Urinary bladder (tissue), 4 donors: ENCODE results near the gene ENO3. TPM values are rescaled to one million over a fixed set of nuclear protein-coding genes. Genes with fewer than 3 reads are reported as not detected.

Source experiments
- DNase-seq: peaks from one replicate; pipeline ENCODE4 v3.0.0-alpha.2; 2015; ENCODE audit errors: extremely low spot score
- H3K27ac ChIP-seq: one replicate; pipeline ENCODE4 v1.5.1; 2013; ENCODE audit warnings: low read depth, mild to moderate bottlenecking, moderate library complexity
- H3K36me3 ChIP-seq: one replicate; pipeline ENCODE4 v1.6.1; 2013; ENCODE audit warnings: mild to moderate bottlenecking, moderate library complexity; ENCODE audit not compliant: insufficient read depth
- H3K4me1 ChIP-seq: one replicate; pipeline ENCODE4 v1.6.1; 2013; ENCODE audit warnings: mild to moderate bottlenecking, moderate library complexity; ENCODE audit not compliant: insufficient read depth
- H3K4me3 ChIP-seq: one replicate; pipeline ENCODE4 v1.5.1; 2013; ENCODE audit warnings: low read depth, low read length
- WGBS: extraction: QIAGEN DNeasy Blood & Tissue Kit; methylation state at CpG from one replicate; pipeline ENCODE4 v1.1.7; 2013; 5-methylcytosine and 5-hydroxymethylcytosine counted together
- polyA plus RNA-seq: library from polyadenylated mRNA; stranded (reverse); fragments of 200-250 nt; gene quantifications from one replicate; pipeline ENCODE4 v1.2.3, GENCODE V29; 2013
- total RNA-seq: library from RNA; depleted of rRNA; stranded (reverse); fragments of >200 nt; gene quantifications from one replicate; pipeline ENCODE4 v1.2.3, GENCODE V29; 2014
- donor health status: healthy with polysubstance abuse.
- donor health status: healthy.

The ENO3 gene
- total and polyA plus RNA-seq, 2 donors: 6.3 to 31.5 TPM

DNA sequence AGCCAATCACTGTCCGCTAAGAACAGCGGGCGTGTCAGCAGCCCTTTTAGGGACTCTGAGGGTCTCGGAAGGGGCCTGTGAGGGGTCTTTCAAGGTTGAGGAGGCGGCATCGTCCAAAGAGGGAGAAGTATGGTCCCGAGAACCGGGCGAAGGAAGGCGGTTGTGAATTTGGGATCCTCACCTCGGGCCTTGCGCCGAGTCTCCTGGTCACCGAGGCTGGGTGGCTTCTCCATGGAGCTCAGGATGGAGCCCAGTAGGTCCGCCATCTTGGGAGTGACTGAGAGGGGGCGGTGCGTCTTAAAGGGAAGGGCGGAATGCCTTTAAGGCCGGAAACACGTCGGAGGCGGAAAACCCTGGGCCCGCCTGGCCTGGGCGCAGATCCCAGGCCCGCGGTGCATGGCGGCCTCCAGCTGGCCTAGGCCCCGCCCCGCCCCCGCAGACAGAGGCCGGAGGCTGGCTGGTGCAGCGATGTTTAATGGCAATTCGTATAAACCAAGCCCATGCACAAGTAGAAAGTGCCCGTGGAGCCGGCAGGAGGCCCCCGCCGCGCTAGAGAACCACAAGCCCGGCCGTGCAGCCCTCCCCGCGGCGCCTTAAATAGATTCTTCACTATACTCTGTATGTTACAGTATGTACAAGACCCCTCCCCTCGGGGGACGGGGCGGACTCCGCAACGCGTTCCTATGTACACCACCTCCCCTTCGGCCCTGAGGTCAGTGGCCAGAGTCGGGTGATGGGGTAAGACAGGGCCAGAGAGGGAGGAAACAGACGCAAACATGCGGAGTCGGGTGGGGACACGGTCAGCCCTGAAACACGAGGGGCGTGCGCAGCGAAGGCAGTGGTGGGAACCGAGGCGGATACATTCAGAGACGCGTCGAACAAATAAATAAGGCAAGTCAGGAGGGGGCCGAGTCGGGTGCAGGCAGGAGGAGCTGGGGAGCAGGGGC lies 16.9 kb downstream of the ENO3 start, which contains the start of gene SPAG7:
SPAG7 (minus strand) TSS at position 279 of the 947 bp plus-strand sequence; CDS start at position 266, 13 bp downstream.
- DNase-seq: peak; percentile 93
- Histone ChIP-seq H3K4me1 (no peaks in the 10 kb centered on the region), H3K4me3 (peak within 1 kb of the TSS; percentile 50), H3K27ac (peak within 1 kb of the TSS; percentile 88), H3K36me3 (no peaks in the 10 kb centered on the region)
- WGBS: under 1% methylated on average over 66 of the region's 66 CpGs

DNA sequence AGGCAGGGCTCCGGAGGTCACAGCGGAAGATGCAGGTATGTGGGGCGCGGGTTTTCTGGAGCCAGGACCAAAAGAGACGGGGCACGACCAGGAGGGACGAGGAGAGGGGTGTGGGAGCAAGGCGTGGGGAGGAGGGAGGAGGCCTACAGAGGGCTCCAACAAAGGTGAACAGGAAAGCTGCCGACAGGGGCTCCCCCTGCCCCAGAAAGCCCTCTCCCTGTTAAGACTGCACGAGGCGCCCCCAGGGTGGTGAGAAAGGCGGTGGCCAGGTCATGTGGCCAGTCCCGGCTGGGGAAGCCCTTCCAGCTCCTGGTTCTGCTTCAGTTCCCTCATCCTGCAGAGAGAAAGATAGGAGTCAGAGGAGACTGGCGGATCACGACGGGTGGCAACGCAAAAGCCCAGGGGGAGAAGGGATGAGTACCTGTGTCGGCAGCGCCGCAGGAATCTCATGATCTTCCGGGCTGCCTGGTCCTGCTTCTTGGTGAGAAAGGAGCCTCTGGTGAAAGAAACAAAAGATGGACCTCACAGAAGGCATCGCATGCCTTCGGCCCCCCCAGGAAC lies 17.6 kb downstream of the ENO3 start:
- peak overlapping the region; percentile 43 for H3K4me3 ChIP-seq
- H3K36me3 ChIP-seq: no peaks in the 10 kb centered on the region
- no peaks in the 10 kb centered on the region for H3K4me1 ChIP-seq
- WGBS: 24% methylated on average over 23 of the region's 23 CpGs
- no peak for DNase-seq
- H3K27ac ChIP-seq: peak overlapping the region; percentile 64

DNA sequence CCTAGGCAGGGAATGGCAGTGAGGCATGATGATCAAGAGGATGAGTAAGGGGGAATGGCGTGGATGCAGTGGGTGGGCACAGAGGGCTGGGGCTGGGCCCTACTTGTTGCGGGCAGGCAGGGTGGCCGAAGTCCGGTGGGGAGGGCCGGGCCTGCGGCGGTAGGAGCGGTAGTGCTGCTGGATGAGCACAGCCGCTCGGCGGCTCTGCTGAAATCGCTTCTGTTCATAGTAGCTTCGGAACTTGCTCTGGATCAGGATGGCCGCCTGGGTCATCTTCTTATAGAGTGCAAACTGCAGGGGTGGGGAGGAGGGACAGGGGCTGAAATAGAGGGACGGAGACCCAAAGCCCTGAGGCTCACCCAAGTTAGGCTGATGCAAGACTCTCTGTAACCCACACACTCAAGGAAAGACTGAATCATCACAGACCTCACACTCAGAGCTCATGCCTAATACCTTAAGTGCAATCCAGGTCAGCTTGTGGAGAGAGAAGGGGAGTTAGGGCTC lies 18.2 kb downstream of the ENO3 start:
- H3K4me3 ChIP-seq: no peak overlapping the region
- H3K27ac ChIP-seq: peak overlapping the region; percentile 64
- 51% methylated on average over 15 of the region's 15 CpGs for WGBS
- H3K4me1 ChIP-seq: no peaks in the 10 kb centered on the region
- H3K36me3 ChIP-seq: no peaks in the 10 kb centered on the region
- DNase-seq: no peak

DNA sequence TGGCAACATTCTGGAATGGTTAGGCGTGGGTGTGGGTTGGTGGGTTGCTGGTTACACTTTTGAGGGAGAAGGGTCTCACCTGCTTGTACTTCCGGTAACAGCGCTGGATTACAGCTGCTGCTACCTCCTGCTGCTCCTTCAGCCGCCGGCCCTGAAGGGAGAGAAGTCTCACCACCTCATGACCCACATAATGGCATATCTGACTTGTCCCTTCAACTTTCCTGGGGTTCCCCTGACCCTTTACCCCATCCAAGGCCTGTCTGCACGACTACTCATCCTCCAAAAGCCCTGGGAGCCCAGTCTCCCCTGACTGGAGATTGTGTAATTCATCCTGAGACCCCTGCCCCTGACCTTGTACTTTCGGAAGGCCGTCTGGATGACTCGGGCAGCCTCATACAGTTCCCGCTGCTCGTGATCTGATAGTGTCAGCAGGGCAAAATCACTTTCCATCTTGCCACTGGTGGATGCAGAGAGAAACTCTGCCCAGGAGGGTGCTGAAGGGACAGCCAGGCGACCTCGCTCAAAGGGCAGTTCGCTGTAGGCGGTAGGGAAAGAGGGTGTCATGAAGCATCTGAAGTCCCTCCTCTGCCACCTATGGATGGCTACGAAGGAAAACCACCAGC lies 18.7 kb downstream of the ENO3 start:
- 80% methylated on average over 16 of the region's 16 CpGs for WGBS
- H3K27ac ChIP-seq: no peak overlapping the region

DNA sequence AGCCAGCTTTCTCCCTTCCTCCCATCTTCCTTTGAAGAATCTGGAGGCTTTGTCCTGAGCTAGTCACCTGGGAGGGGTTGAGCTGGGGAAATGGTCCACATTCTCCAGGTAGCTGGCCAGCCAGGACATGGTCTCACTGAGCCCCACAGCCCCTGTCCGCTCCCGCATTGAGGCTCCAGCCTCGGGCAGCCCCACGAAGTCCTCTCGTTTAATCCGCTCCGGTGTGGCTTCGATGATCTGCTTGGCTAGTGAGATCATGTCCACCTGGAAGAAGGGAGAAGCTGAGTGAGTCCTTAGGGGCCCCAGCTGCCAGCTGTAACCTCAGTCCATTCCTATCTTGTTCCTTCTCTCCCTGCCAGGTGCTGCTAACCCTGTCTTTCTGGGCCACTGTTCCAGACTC lies 19.4 kb downstream of the ENO3 start:
- Histone ChIP-seq H3K36me3 (no peaks in the 10 kb centered on the region), H3K4me1 (no peaks in the 10 kb centered on the region), H3K4me3 (no peak overlapping the region), H3K27ac (no peak overlapping the region)
- WGBS: 88% methylated on average over 8 of the region's 8 CpGs
- no peak for DNase-seq

More for the DNA sequence above, 18.7 kb downstream of the ENO3 start:
- no peaks in the 10 kb centered on the region for H3K36me3 ChIP-seq
- DNase-seq: no peak
- no peaks in the 10 kb centered on the region for H3K4me1 ChIP-seq
- no peak overlapping the region for H3K4me3 ChIP-seq

DNA sequence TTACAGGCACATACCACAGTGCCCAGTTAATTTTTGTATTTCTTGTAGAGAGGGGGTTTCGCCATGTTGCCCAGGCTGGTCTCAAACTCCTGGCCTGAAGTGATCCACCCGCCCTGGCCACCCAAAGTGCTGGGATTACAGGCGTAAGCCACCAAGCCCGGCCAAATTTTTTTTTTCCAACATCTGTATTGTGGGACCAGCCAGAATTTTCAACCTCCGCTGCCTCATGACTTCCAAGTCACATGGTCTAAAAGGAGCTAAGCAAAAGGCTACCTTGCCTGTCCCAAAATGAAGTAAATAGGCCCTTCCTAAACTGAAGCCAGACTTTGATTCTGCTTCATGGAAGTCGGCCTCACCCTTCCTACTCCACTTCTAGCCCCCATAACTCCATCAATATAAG lies 20.9 kb downstream of the ENO3 start:
- no peak overlapping the region for H3K4me3 ChIP-seq
- H3K4me1 ChIP-seq: no peaks in the 10 kb centered on the region
- WGBS: 75% methylated on average over 6 of the region's 6 CpGs
- no peak overlapping the region for H3K27ac ChIP-seq
- H3K36me3 ChIP-seq: no peaks in the 10 kb centered on the region
- no peak for DNase-seq

DNA sequence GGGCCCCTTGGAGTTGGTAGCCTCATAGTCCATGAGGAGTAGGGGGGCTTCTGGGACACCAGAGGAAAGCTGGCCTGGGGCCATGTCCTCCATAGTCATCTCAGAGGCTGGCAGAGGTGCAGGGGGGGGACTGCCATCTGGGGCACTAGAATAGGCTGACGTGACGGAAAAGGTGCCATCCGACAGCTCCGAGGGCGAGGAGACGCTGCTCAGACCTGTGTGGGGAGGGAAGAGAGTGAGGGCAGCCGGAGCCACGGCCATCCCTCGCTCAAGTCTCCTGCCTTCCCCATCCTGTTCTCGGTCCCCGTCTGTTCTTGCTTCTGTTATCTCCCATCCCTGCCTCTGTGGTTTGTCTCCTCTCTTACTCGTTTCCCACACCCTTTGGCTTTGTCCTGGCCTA lies 21.4 kb downstream of the ENO3 start:
- H3K27ac ChIP-seq: no peak overlapping the region
- 89% methylated on average over 12 of the region's 12 CpGs for WGBS
- H3K4me1 ChIP-seq: no peaks in the 10 kb centered on the region
- H3K36me3 ChIP-seq: no peaks in the 10 kb centered on the region
- no peak overlapping the region for H3K4me3 ChIP-seq
- no peak for DNase-seq

DNA sequence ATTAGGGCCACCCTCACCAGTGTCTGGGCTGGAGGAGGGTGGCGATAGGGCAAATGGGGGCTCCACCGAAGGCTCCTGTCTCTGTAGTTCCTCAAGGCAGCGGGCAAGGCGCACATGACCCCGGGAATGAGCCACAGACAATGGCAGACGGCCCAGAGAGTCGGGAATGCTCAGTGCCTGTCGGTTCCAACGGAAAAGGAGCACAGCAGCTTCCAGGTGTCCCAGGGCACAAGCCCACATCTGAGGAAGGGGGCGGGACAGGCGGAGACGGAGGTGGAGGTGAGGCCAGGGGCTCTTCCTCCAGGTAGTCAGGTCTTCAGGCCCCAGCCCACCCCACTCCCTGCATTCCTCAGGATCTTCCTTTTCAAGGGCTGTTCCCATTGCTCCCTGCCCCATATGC lies 21.8 kb downstream of the ENO3 start:
- H3K36me3 ChIP-seq: no peaks in the 10 kb centered on the region
- H3K4me3 ChIP-seq: no peak overlapping the region
- no peak for DNase-seq
- WGBS: 80% methylated on average over 12 of the region's 12 CpGs
- H3K27ac ChIP-seq: no peak overlapping the region
- no peaks in the 10 kb centered on the region for H3K4me1 ChIP-seq

DNA sequence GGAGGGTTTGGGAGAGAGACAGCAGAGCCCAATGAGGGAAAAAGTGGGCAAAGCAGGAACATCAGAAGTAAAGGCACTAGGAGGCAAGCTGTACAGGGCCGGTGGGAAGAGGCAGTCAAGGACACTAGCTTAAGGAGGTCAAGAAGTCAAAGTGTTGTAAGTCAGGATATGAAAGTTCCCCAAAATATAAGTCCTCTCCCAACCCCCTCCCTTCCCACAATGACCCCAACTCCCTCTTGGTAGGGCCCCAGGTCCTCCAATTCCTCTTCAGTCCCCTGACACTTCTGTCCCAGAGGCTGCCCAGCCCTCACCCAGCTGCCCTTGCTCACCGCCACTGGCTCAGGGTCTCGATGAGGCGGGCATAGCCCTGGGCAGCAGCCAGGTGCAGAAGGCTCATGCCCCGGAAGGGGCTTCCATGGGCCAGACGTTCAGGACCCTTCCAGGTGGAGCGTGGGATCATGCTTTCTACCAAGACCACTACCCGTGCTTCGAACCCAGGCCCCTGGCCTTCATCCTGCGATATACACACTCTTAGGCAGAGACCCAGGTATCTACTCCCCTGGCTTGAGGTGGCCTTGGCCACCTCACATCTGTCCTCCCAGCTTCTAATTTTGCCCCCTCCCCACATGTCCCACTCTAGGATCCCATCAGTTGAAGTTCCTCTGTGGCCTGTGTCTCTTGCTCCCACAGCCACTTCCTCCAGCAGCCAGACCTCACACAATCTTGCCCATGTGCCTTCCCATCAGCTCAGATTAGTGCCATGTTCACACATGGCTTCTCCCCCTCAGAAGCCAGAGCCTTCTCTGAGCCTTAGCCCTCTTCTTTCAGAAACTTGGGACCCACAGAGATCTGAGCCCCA lies 22.6 kb downstream of the ENO3 start:
- Histone ChIP-seq H3K36me3 (peaks cover 2% of the 10 kb centered on the region), H3K4me1 (no peaks in the 10 kb centered on the region), H3K4me3 (no peak overlapping the region), H3K27ac (no peak overlapping the region)
- WGBS: 90% methylated on average over 10 of the region's 10 CpGs
- no peak for DNase-seq

DNA sequence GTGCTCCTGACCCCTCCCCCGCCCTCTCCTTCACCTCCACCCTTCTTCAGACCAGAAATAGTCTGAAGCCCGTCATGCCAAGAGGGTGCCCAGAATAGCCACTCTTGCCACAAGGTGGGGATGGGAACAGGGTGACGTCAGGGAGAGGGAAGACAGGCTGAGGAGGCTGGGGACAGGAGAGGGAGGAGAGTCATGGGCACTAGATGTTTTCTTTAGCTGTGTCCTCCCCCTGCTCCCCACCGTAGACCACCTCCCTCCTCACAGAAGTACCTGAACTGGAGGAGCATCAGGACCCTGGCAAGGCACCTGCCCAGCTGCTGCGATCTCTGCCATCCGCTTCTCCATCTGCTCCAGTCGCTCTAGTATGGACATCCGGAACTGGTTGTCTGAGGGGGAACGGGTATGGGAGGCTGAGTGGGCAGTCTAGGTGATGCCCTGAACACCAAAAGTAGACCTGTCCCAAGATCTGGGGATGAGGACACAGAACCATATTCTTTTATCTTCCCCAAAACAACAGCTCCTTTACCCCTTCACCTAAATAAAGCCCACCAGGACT lies 23.3 kb downstream of the ENO3 start:
- no peak overlapping the region for H3K4me3 ChIP-seq
- peaks cover 2% of the 10 kb centered on the region for H3K36me3 ChIP-seq
- H3K4me1 ChIP-seq: no peaks in the 10 kb centered on the region
- no peak overlapping the region for H3K27ac ChIP-seq
- DNase-seq: no peak
- WGBS: 87% methylated on average over 9 of the region's 9 CpGs

DNA sequence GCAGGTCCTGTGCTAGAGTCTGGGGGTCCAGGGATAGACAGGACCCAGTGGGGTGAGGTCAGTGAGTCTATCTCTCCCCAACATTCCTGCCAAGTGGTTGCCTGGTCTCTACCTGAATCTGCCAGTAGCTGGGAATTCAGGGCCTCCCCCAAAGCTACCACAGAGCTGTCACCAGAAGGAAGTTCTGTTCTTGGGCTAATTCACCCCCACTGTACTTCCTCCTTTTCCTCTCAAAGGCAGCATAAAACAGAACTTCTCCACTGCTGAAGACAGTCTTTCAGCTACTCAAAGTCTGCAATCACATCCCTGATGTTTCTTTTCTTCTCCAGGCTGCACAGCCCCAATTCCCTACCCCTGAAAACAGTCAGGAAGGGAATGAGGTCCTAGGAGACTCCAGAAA lies 27.8 kb downstream of the ENO3 start:
- no peak for DNase-seq
- no peaks in the 10 kb centered on the region for H3K4me1 ChIP-seq
- no peak overlapping the region for H3K27ac ChIP-seq
- H3K36me3 ChIP-seq: peaks cover 2% of the 10 kb centered on the region
- H3K4me3 ChIP-seq: no peak overlapping the region

DNA sequence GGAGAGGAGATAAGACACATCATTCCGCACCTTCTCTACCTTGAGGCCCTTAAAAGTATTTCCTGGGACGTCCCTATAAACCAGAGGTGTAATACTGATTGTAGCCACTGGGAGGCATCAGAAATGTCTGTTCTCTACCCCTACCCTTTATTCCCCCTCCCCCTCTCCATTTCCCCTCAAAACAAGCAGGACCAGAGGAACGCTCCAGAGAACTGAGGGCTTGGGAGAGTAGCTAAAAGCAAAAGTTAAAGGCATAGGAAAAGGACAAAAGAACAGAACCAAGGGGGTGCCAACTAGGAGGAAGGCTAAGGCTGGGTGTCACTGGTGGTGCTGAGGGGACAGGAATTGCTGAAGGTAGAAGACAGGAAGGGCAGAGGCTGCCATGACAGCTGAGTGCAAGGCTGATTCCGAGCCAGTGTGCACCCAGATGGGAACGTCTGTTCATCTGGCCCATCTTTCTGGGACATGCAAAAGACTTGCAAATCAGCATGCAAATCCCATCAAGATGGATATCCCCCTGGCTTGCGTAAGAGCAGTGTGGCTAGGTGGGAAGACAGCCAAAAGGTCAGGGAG lies 29.8 kb downstream of the ENO3 start:
- H3K36me3 ChIP-seq: peaks cover 2% of the 10 kb centered on the region
- no peak for DNase-seq
- 42% methylated on average over 6 of the region's 6 CpGs for WGBS
- H3K4me1 ChIP-seq: no peaks in the 10 kb centered on the region
- H3K4me3 ChIP-seq: no peak overlapping the region
- H3K27ac ChIP-seq: no peak overlapping the region
